HepG2 (cell line): Measurements from ENCODE around the gene CHD9. TPM values are rescaled to one million over a fixed set of nuclear protein-coding genes. Genes with fewer than 3 reads are reported as not detected.

Experiments used
- CERS6 ChIP-seq: sonication (generic); formaldehyde crosslinking; IDR thresholded peaks from 2 replicates; pipeline ENCODE4 v1.5.0; 2020; ENCODE audit warnings: missing genetic modification reagents
- KDM2A ChIP-seq: sonication (generic); formaldehyde crosslinking; IDR thresholded peaks from 2 replicates; pipeline ENCODE4 v1.4.0; 2020; ENCODE audit warnings: low read depth, missing genetic modification reagents, borderline replicate concordance
- POGK ChIP-seq: sonication (generic); formaldehyde crosslinking; conservative IDR thresholded peaks from 2 replicates; pipeline ENCODE4 v1.8.0; 2022; ENCODE audit warnings: mild to moderate bottlenecking, moderate library complexity, missing genetic modification reagents
- POLR2AphosphoS5 ChIP-seq: IDR thresholded peaks from 2 replicates; pipeline ENCODE4 v1.6.1; 2012; ENCODE audit warnings: low read depth, low read length
- REST ChIP-seq, 2 experiments: IDR thresholded peaks; 2 replicates each; pipeline ENCODE4 v1.6.1; 2011 to 2012; ENCODE audit warnings: low read length in 2 of 2, borderline replicate concordance in 1 of 2, low read depth in 1 of 2, mild to moderate bottlenecking in 1 of 2, moderate library complexity in 1 of 2
- TSC22D2 ChIP-seq: sonication (generic); formaldehyde crosslinking; IDR thresholded peaks from 2 replicates; pipeline ENCODE4 v1.5.1; 2020; ENCODE audit warnings: missing genetic modification reagents, mild to moderate bottlenecking, borderline replicate concordance
- WIZ ChIP-seq: sonication (generic); formaldehyde crosslinking; IDR thresholded peaks from 2 replicates; pipeline ENCODE4 v1.5.1; 2020; ENCODE audit warnings: mild to moderate bottlenecking, missing genetic modification reagents
- ZBTB3 ChIP-seq: sonication (generic); formaldehyde crosslinking; IDR thresholded peaks from 2 replicates; pipeline ENCODE4 v1.4.0; 2020; ENCODE audit warnings: low read depth, mild to moderate bottlenecking, moderate library complexity, missing genetic modification reagents, borderline replicate concordance
- ZNF253 ChIP-seq: sonication (generic); formaldehyde crosslinking; IDR thresholded peaks from 2 replicates; pipeline ENCODE4 v1.8.0; 2022; ENCODE audit warnings: mild to moderate bottlenecking, missing genetic modification reagents, borderline replicate concordance
- ZNF383 ChIP-seq: sonication (generic); formaldehyde crosslinking; IDR thresholded peaks from 2 replicates; pipeline ENCODE4 v1.4.0; 2020; ENCODE audit warnings: missing genetic modification reagents, mild to moderate bottlenecking, borderline replicate concordance
- ZNF547 ChIP-seq: sonication (generic); formaldehyde crosslinking; IDR thresholded peaks from 2 replicates; pipeline ENCODE4 v1.5.1; 2020; ENCODE audit warnings: mild to moderate bottlenecking, missing genetic modification reagents
- ZNF841 ChIP-seq: sonication (generic); formaldehyde crosslinking; IDR thresholded peaks from 2 replicates; pipeline ENCODE4 v1.8.1; 2023; ENCODE audit warnings: missing genetic modification reagents, borderline replicate concordance
- polyA plus RNA-seq, 8 experiments: library from polyadenylated mRNA; depleted of rRNA in 3 of 8; stranded (reverse) in 7 of 8; unstranded in 1 of 8; fragments of >200 nt; fragmentation: Illumina TruSeq in 4 of 8; extraction: Trizol in 4 of 8; gene quantifications; 2 replicates each; pipeline versions ENCODE4 v1.2.1 to v1.2.3, GENCODE V29; 2011 to 2016; ENCODE audit warnings: low read depth in 4 of 8, missing spikeins in 1 of 8, mixed read lengths in 1 of 8; ENCODE audit not compliant: insufficient read depth in 1 of 8
- total RNA-seq, 5 experiments: library from RNA; depleted of rRNA; stranded (reverse); fragments of >200 nt; fragmentation: Illumina TruSeq; extraction: Trizol; gene quantifications; 2 replicates each; pipeline ENCODE4 v1.2.3, GENCODE V29; 2016; ENCODE audit warnings: low read depth in 1 of 5
- TF ChIP-seq, protein P1 (sequence below): sonication (generic); formaldehyde crosslinking; IDR thresholded peaks from 2 replicates; pipeline ENCODE4 v1.5.0; 2020; ENCODE audit warnings: missing genetic modification reagents
- TF ChIP-seq, protein P2 (sequence below): sonication (generic); formaldehyde crosslinking; IDR thresholded peaks from 2 replicates; pipeline ENCODE4 v1.4.0; 2020; ENCODE audit warnings: missing genetic modification reagents
- TF ChIP-seq, protein P3 (sequence below): sonication (generic); formaldehyde crosslinking; IDR thresholded peaks from 2 replicates; pipeline ENCODE4 v1.4.0; 2020; ENCODE audit warnings: missing genetic modification reagents, borderline replicate concordance

CHD9 gene
- total and polyA plus RNA-seq, 2 of the 13 experiments (the other 11 are each of a cell fraction or from before 2014, with no cell fraction given) = 23.4 to 27.7 TPM

DNA sequence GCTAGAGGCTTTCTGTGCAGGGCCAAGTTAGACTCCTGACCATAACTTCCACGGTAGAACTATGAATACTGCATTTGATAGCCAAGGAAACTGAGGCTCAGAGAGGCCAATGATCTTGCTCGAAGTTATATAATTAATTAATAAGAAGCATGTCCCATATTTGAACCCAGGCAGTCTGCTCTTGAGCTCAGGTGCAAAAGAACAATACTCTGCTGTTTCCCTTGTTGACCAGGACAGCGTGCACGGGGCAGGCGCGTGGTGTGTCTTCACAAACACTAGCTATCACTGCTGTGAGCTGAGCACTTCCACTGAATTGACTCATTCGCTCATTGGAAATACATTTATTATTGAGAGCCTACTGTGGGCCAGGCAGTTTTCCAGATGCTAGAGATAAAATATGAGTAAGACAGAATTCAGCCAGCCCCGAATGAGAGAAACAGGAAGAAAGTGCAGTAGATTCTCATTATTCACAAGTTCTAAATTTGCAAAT lies 1.6 kb downstream of the CHD9 start (continued):
- TF ChIP-seq ZBTB3 (no peak), ZNF383 (no peak), ZNF253 (CRISPR knock-in tag) (no peak), KDM2A (CRISPR knock-in tag) (peak; percentile 62; the same call in 1 of the 2 replicates), CERS6 (CRISPR knock-in tag) (no peak), POLR2AphosphoS5 (no peak), ZNF841 (no peak), ZNF547 (CRISPR knock-in tag) (no peak; the same call in 1 of the 2 replicates), REST (IDR thresholded peaks at IDR 0.05; ENCODE audit: borderline replicate concordance in 1 of 2, low read depth in 1 of 2, low read length in 2 of 2) (no peak), TSC22D2 (CRISPR knock-in tag) (no peak), WIZ (no peak), POGK (CRISPR knock-in tag) (no peak)
- TF ChIP-seq, protein P1, sequence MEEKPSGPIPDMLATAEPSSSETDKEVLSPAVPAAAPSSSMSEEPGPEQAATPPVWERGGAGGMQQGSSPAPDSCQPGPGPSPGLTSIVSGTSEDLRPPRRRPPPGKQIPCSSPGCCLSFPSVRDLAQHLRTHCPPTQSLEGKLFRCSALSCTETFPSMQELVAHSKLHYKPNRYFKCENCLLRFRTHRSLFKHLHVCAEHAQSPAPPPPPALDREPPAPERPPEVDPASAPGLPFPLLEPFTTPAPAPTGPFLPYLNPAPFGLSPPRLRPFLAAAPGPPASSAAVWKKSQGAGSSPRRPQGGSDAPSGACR = 0 out of 2 replicates have a peak, but pooled peaks have one; percentile 28
- TF ChIP-seq, protein P2, sequence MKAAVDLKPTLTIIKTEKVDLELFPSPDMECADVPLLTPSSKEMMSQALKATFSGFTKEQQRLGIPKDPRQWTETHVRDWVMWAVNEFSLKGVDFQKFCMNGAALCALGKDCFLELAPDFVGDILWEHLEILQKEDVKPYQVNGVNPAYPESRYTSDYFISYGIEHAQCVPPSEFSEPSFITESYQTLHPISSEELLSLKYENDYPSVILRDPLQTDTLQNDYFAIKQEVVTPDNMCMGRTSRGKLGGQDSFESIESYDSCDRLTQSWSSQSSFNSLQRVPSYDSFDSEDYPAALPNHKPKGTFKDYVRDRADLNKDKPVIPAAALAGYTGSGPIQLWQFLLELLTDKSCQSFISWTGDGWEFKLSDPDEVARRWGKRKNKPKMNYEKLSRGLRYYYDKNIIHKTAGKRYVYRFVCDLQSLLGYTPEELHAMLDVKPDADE (CRISPR knock-in tag) = no peak
- TF ChIP-seq, protein P3, sequence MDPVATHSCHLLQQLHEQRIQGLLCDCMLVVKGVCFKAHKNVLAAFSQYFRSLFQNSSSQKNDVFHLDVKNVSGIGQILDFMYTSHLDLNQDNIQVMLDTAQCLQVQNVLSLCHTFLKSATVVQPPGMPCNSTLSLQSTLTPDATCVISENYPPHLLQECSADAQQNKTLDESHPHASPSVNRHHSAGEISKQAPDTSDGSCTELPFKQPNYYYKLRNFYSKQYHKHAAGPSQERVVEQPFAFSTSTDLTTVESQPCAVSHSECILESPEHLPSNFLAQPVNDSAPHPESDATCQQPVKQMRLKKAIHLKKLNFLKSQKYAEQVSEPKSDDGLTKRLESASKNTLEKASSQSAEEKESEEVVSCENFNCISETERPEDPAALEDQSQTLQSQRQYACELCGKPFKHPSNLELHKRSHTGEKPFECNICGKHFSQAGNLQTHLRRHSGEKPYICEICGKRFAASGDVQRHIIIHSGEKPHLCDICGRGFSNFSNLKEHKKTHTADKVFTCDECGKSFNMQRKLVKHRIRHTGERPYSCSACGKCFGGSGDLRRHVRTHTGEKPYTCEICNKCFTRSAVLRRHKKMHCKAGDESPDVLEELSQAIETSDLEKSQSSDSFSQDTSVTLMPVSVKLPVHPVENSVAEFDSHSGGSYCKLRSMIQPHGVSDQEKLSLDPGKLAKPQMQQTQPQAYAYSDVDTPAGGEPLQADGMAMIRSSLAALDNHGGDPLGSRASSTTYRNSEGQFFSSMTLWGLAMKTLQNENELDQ (CRISPR knock-in tag) = no peak
